Measurements from ENCODE around the gene TPCN1.

The TPCN1 gene
- 18.0 to 66.8 (median 26.4) reads per million in 9 experiments for total RNA-seq

- Mint-ChIP-seq H3K9me3 (no peaks in the 10 kb centered on the region), H3K4me3 (peak within 1 kb of the TSS; percentile 80 to 86), H3K27me3 (no peaks in the 10 kb centered on the region), H3K27ac (peak within 1 kb of the TSS; percentile 76 to 86), H3K4me1 (ENCODE audit: low read depth in 2 of 2) (peaks cover 10 to 15% of the 10 kb centered on the region in 2 donors), H3K36me3 (ENCODE audit: insufficient read depth) (peaks cover 19% of the 10 kb centered on the region)
- DNase-seq = peak; percentile 98
- peak; percentile 94 for ATAC-seq (replicated peaks)
Observed at GRCh38 chr12:113221181-113221996, at the start of gene TPCN1. Gene TPCN1, plus strand, starts transcription at chr12:113221464. Its CDS starts 5,389 bp downstream, at chr12:113226853.

GRCh38 chr12:113171543-113171942 is 49.7 kb upstream of the TPCN1 start:
- Mint-ChIP-seq H3K9me3 (no peaks in the 10 kb centered on the region), H3K4me1 (ENCODE audit: low read depth in 2 of 2) (peaks cover 4 to 9% of the 10 kb centered on the region in 2 donors), H3K27ac (no peak overlapping the region), H3K36me3 (ENCODE audit: insufficient read depth) (peaks cover 90% of the 10 kb centered on the region), H3K4me3 (no peak overlapping the region), H3K27me3 (no peaks in the 10 kb centered on the region)
- DNase-seq (no peak), ATAC-seq (replicated peaks) (no peak)

GRCh38 chr12:113172185-113172584 is 49.1 kb upstream of the TPCN1 start:
- Mint-ChIP-seq H3K36me3 (ENCODE audit: insufficient read depth) (peaks cover 90% of the 10 kb centered on the region), H3K27ac (no peak overlapping the region), H3K9me3 (no peaks in the 10 kb centered on the region), H3K27me3 (no peaks in the 10 kb centered on the region), H3K4me3 (no peak overlapping the region), H3K4me1 (ENCODE audit: low read depth in 2 of 2) (peaks cover 4 to 9% of the 10 kb centered on the region in 2 donors)
- ATAC-seq (replicated peaks) (no peak), DNase-seq (no peak)

GRCh38 chr12:113173081-113173698 is 48.1 kb upstream of the TPCN1 start:
- no peaks in the 10 kb centered on the region for H3K27me3 Mint-ChIP-seq
- H3K4me3 Mint-ChIP-seq = no peak overlapping the region
- H3K9me3 Mint-ChIP-seq = no peaks in the 10 kb centered on the region
- H3K36me3 Mint-ChIP-seq (ENCODE audit: insufficient read depth) = peaks cover 95% of the 10 kb centered on the region
- no peak for DNase-seq
- no peak for ATAC-seq (replicated peaks)
- peaks cover 5 to 9% of the 10 kb centered on the region in 2 donors for H3K4me1 Mint-ChIP-seq (ENCODE audit: low read depth in 2 of 2)
- H3K27ac Mint-ChIP-seq = peak overlapping the region in 1 of 2 donors; percentile 46

GRCh38 chr12:113174461-113175384 is 46.5 kb upstream of the TPCN1 start:
- no peaks in the 10 kb centered on the region for H3K9me3 Mint-ChIP-seq
- H3K4me3 Mint-ChIP-seq = no peak overlapping the region
- DNase-seq (peak; percentile 76 to 79 (median 78)), ATAC-seq (replicated peaks) (peak; percentile 92)
- H3K4me1 Mint-ChIP-seq (ENCODE audit: low read depth in 2 of 2) = peaks cover 5 to 9% of the 10 kb centered on the region in 2 donors
- no peaks in the 10 kb centered on the region for H3K27me3 Mint-ChIP-seq
- peak overlapping the region in 1 of 2 donors; percentile 53 for H3K27ac Mint-ChIP-seq
- peaks cover 97% of the 10 kb centered on the region for H3K36me3 Mint-ChIP-seq (ENCODE audit: insufficient read depth)

- no peak overlapping the region for H3K4me3 Mint-ChIP-seq
- H3K4me1 Mint-ChIP-seq (ENCODE audit: low read depth in 2 of 2) = peaks cover 9 to 11% of the 10 kb centered on the region in 2 donors
- H3K9me3 Mint-ChIP-seq = no peaks in the 10 kb centered on the region
- peaks cover 65% of the 10 kb centered on the region for H3K36me3 Mint-ChIP-seq (ENCODE audit: insufficient read depth)
- ATAC-seq (replicated peaks) (no peak), DNase-seq (no peak)
- H3K27me3 Mint-ChIP-seq = no peaks in the 10 kb centered on the region
- H3K27ac Mint-ChIP-seq = no peak overlapping the region
Observed at GRCh38 chr12:113179023-113179422, 42.2 kb upstream of the TPCN1 start.

GRCh38 chr12:113180333-113180732 is 40.9 kb upstream of the TPCN1 start:
- no peak for DNase-seq
- peak overlapping the region in 1 of 2 donors; percentile 70 for H3K27ac Mint-ChIP-seq
- H3K4me1 Mint-ChIP-seq (ENCODE audit: low read depth in 2 of 2) = peaks cover 8 to 14% of the 10 kb centered on the region in 2 donors
- H3K36me3 Mint-ChIP-seq (ENCODE audit: insufficient read depth) = peaks cover 59% of the 10 kb centered on the region
- H3K27me3 Mint-ChIP-seq = no peaks in the 10 kb centered on the region
- ATAC-seq (replicated peaks) = no peak
- H3K9me3 Mint-ChIP-seq = no peaks in the 10 kb centered on the region
- H3K4me3 Mint-ChIP-seq = no peak overlapping the region

GRCh38 chr12:113181975-113182374 is 39.3 kb upstream of the TPCN1 start:
- Mint-ChIP-seq H3K4me1 (ENCODE audit: low read depth in 2 of 2) (peaks cover 17 to 24% of the 10 kb centered on the region in 2 donors), H3K4me3 (no peak overlapping the region), H3K36me3 (ENCODE audit: insufficient read depth) (peaks cover 47% of the 10 kb centered on the region), H3K9me3 (no peaks in the 10 kb centered on the region), H3K27ac (peak overlapping the region in 1 of 2 donors; percentile 77), H3K27me3 (no peaks in the 10 kb centered on the region)
- ATAC-seq (replicated peaks) (no peak), DNase-seq (no peak)

GRCh38 chr12:113183030-113183589 is 38.2 kb upstream of the TPCN1 start:
- Mint-ChIP-seq H3K4me3 (peak overlapping the region; percentile 88 to 89), H3K27me3 (no peaks in the 10 kb centered on the region), H3K9me3 (no peaks in the 10 kb centered on the region), H3K27ac (peak overlapping the region; percentile 41 to 78), H3K36me3 (ENCODE audit: insufficient read depth) (peaks cover 40% of the 10 kb centered on the region), H3K4me1 (ENCODE audit: low read depth in 2 of 2) (peaks cover 19 to 32% of the 10 kb centered on the region in 2 donors)
- ATAC-seq (replicated peaks) (no peak), DNase-seq (no peak)

GRCh38 chr12:113184098-113184899 is 37.0 kb upstream of the TPCN1 start:
- Mint-ChIP-seq H3K27ac (peak overlapping the region; percentile 93 to 94), H3K27me3 (no peaks in the 10 kb centered on the region), H3K36me3 (ENCODE audit: insufficient read depth) (peaks cover 33% of the 10 kb centered on the region), H3K4me1 (ENCODE audit: low read depth in 2 of 2) (peaks cover 21 to 35% of the 10 kb centered on the region in 2 donors), H3K9me3 (no peaks in the 10 kb centered on the region), H3K4me3 (peak overlapping the region; percentile 88 to 89)
- DNase-seq (no peak), ATAC-seq (replicated peaks) (peak; percentile 63)

GRCh38 chr12:113184900-113185179 is 36.4 kb upstream of the TPCN1 start:
- Mint-ChIP-seq H3K36me3 (ENCODE audit: insufficient read depth) (peaks cover 30% of the 10 kb centered on the region), H3K27me3 (no peaks in the 10 kb centered on the region), H3K4me1 (ENCODE audit: low read depth in 2 of 2) (peaks cover 23 to 37% of the 10 kb centered on the region in 2 donors), H3K4me3 (peak overlapping the region; percentile 88 to 89), H3K9me3 (no peaks in the 10 kb centered on the region), H3K27ac (peak overlapping the region; percentile 93 to 94)
- ATAC-seq (replicated peaks) (peak; percentile 80), DNase-seq (peak; percentile 82 to 89 (median 85))
